K562 (cell line): ENCODE measurements around the gene WNT3. TPM values are rescaled to one million over a fixed set of nuclear protein-coding genes. Genes with fewer than 3 reads are reported as not detected.

Source experiments
- ATAC-seq: fragments of 200-7000 bp; cut with Tn5 transposase; 3 replicates; pipeline ENCODE4 v1.9.1; 2020; ENCODE audit warnings: moderate library complexity
- BruUV-seq: library from RNA; stranded (reverse); fragments of 400-500 nt; replicated peaks from 2 replicates; lab custom pipeline; 2021; lab: Mats Ljungman, UMichigan
- CTCF ChIA-PET: fragments of 300-600 bp; formaldehyde crosslinking; extraction: SDS; loops from one replicate; lab custom pipeline; 2021; ENCODE audit warnings: low intra/inter-chr PET ratio; lab: Yijun Ruan, JAX
- POLR2A ChIA-PET: fragments of 300-600, 350-650 bp; sonication (Branson Sonifier 250); formaldehyde crosslinking; extraction: SDS; loops from one replicate; lab custom pipeline; 2021; ENCODE audit warnings: antibody characterized with exemption, inconsistent platforms; lab: Yijun Ruan, JAX
- DNase-seq, 4 experiments: peaks; one replicate each; pipeline versions ENCODE4 v3.0.0 to v3.0.0-alpha.2; 2011 to 2018; ENCODE audit warnings: low spot score in 3 of 4, mixed read lengths in 3 of 4; ENCODE audit errors: extremely low read depth in 1 of 4
- FAIRE-seq: peaks from 2 replicates; lab custom pipeline; 2011; peaks lifted over from hg19 to GRCh38; lab: Jason Lieb, UNC
- H2AFZ ChIP-seq: 2 replicates; pipeline ENCODE4 v1.6.0; 2011; ENCODE audit warnings: low read depth, low read length, control low read depth, inconsistent platforms
- H3K27ac ChIP-seq: fragments of 200-600 bp; 3 replicates; pipeline ENCODE4 v1.8.0; 2011; ENCODE audit warnings: low read depth, mild to moderate bottlenecking, control low read depth, inconsistent platforms, low read length, moderate library complexity, mixed read lengths; ENCODE audit errors: extremely low read depth
- H3K27me3 ChIP-seq, 2 experiments: fragments of 300-600 bp in 1 of 2; 2 replicates in 1 of 2; 3 replicates in 1 of 2; pipeline versions ENCODE4 v1.6.0 to v1.8.0; 2011; ENCODE audit warnings: inconsistent platforms in 2 of 2, low read length in 2 of 2, mild to moderate bottlenecking in 1 of 2, mixed read lengths in 1 of 2, moderate library complexity in 1 of 2; ENCODE audit not compliant: control insufficient read depth in 2 of 2, insufficient read depth in 2 of 2
- H3K36me3 ChIP-seq: fragments of 300-600 bp; 3 replicates; pipeline ENCODE4 v1.8.0; 2011; ENCODE audit warnings: mild to moderate bottlenecking, low read length, inconsistent platforms; ENCODE audit not compliant: control insufficient read depth, insufficient read depth
- H3K4me1 ChIP-seq, 2 experiments: fragments of 200-600 bp in 1 of 2; replicated peaks in 1 of 2; 2 replicates in 1 of 2; 3 replicates in 1 of 2; pipeline versions ENCODE4 v1.5.1 to v1.8.0; 2011; ENCODE audit warnings: inconsistent platforms in 2 of 2, low read length in 2 of 2, mild to moderate bottlenecking in 1 of 2, mixed read lengths in 1 of 2, moderate library complexity in 1 of 2; ENCODE audit not compliant: control insufficient read depth in 2 of 2, insufficient read depth in 2 of 2
- H3K4me2 ChIP-seq: 2 replicates; pipeline ENCODE4 v1.6.1; 2011; ENCODE audit warnings: low read length, control low read depth, inconsistent platforms, mixed read lengths; ENCODE audit not compliant: insufficient read depth
- H3K4me3 ChIP-seq: fragments of 200-600 bp; sonication (generic), shearing (Covaris generic); 2 replicates; pipeline ENCODE4 v1.5.1; 2016; ENCODE audit warnings: control low read depth, inconsistent platforms
- H3K79me2 ChIP-seq: fragments of 200-600 bp; 3 replicates; pipeline ENCODE4 v1.8.0; 2011; ENCODE audit warnings: low read length, inconsistent platforms; ENCODE audit not compliant: control insufficient read depth, insufficient read depth
- H3K9ac ChIP-seq, 2 experiments: 2 replicates each; pipeline versions ENCODE4 v1.6.0 to v1.6.1; 2011; ENCODE audit warnings: low read depth in 2 of 2, low read length in 2 of 2, control low read depth in 1 of 2, inconsistent platforms in 1 of 2, mild to moderate bottlenecking in 1 of 2, mixed read lengths in 1 of 2; ENCODE audit not compliant: insufficient read depth in 1 of 2
- H3K9me1 ChIP-seq: one replicate; pipeline ENCODE4 v1.6.0; 2011; ENCODE audit warnings: inconsistent platforms, mild to moderate bottlenecking, low read length, moderate library complexity; ENCODE audit not compliant: control insufficient read depth, insufficient read depth
- H3K9me3 ChIP-seq: replicated peaks from 2 replicates; pipeline ENCODE4 v1.5.1; 2011; ENCODE audit warnings: low read depth, low read length, inconsistent platforms; ENCODE audit not compliant: control insufficient read depth, insufficient read depth
- H4K20me1 ChIP-seq: replicated peaks from 2 replicates; pipeline ENCODE4 v1.6.1; 2011; ENCODE audit warnings: low read length, inconsistent platforms, mixed read lengths; ENCODE audit not compliant: control insufficient read depth, insufficient read depth
- BRF2 ChIP-seq: IDR thresholded peaks from 3 replicates; pipeline ENCODE4 v1.6.1; 2011; ENCODE audit warnings: borderline replicate concordance, mild to moderate bottlenecking; ENCODE audit not compliant: insufficient read length, insufficient read depth
- CHD4 ChIP-seq: fragments of 200-600 bp; sonication (generic); IDR thresholded peaks from 3 replicates; pipeline ENCODE4 v1.6.1; 2012; ENCODE audit warnings: low read depth, mild to moderate bottlenecking, mixed read lengths, low read length, inconsistent platforms; ENCODE audit not compliant: insufficient read depth, insufficient replicate concordance, poor library complexity, severe bottlenecking
- CTCF ChIP-seq, 3 experiments: IDR thresholded peaks in 2 of 3; conservative IDR thresholded peaks in 1 of 3; 2 replicates each; pipeline ENCODE4 v1.5.1; 2011 to 2012; ENCODE audit warnings: low read length in 3 of 3, mild to moderate bottlenecking in 3 of 3, control low read depth in 2 of 3, improper control_type of control experiment in 1 of 3, inconsistent platforms in 1 of 3, low read depth in 1 of 3, mixed read lengths in 1 of 3, moderate library complexity in 1 of 3; ENCODE audit not compliant: insufficient read depth in 2 of 3
- DDX20 ChIP-seq: fragments of 450-650 bp; IDR thresholded peaks from 2 replicates; pipeline ENCODE4 v1.6.1; 2016; ENCODE audit warnings: missing genetic modification characterization, low read depth, mild to moderate bottlenecking, missing compliant biosample characterization, moderate library complexity
- GABPB1 ChIP-seq: sonication (generic); formaldehyde crosslinking; IDR thresholded peaks from 2 replicates; pipeline ENCODE4 v1.8.0; 2022; ENCODE audit warnings: mild to moderate bottlenecking, missing genetic modification reagents
- JUN ChIP-seq, 2 experiments: sonication (generic) in 1 of 2; formaldehyde crosslinking in 1 of 2; IDR thresholded peaks; 2 replicates each; pipeline versions ENCODE4 v1.6.1 to v1.8.0; 2012 to 2022; ENCODE audit warnings: borderline replicate concordance in 2 of 2, mild to moderate bottlenecking in 2 of 2, improper control_type of control experiment in 1 of 2, low read depth in 1 of 2, low read length in 1 of 2, missing genetic modification reagents in 1 of 2
- KDM1A ChIP-seq, 2 experiments: fragments of 450-650 bp; IDR thresholded peaks; 2 replicates each; pipeline ENCODE4 v1.6.1; 2016; ENCODE audit warnings: mild to moderate bottlenecking in 2 of 2
- NR2C2 ChIP-seq, 2 experiments: fragments of 200-800 bp in 1 of 2; sonication (Bioruptor generic) in 1 of 2; sonication (generic) in 1 of 2; formaldehyde crosslinking in 1 of 2; IDR thresholded peaks; 2 replicates each; pipeline versions ENCODE4 v1.6.1 to v1.8.0; 2016 to 2022; ENCODE audit warnings: mild to moderate bottlenecking in 1 of 2, missing compliant biosample characterization in 1 of 2, missing genetic modification characterization in 1 of 2, missing genetic modification reagents in 1 of 2
- RBM25 ChIP-seq: fragments of 200-400 bp; formaldehyde crosslinking; IDR thresholded peaks from 2 replicates; pipeline ENCODE4 v1.6.1; 2018; ENCODE audit warnings: low read length, low read depth, moderate library complexity; ENCODE audit not compliant: severe bottlenecking
- RNF2 ChIP-seq: sonication (generic); IDR thresholded peaks from 2 replicates; pipeline ENCODE4 v1.6.1; 2016
- RNF219 ChIP-seq: fragments of 250-450 bp; sonication (Bioruptor Pico); IDR thresholded peaks from 2 replicates; pipeline ENCODE4 v1.5.0; 2022; ENCODE audit warnings: mild to moderate bottlenecking
- SREBF2 ChIP-seq: sonication (generic); formaldehyde crosslinking; IDR thresholded peaks from 2 replicates; pipeline ENCODE4 v1.4.0; 2020; ENCODE audit warnings: mild to moderate bottlenecking, missing genetic modification reagents
- TAF7 ChIP-seq: fragments of 450-650 bp; IDR thresholded peaks from 2 replicates; pipeline ENCODE4 v1.6.1; 2016; ENCODE audit warnings: missing genetic modification characterization, missing compliant biosample characterization
- ZBTB8A ChIP-seq: fragments of 450-650 bp; IDR thresholded peaks from 2 replicates; pipeline ENCODE4 v1.6.1; 2018; ENCODE audit warnings: mild to moderate bottlenecking, moderate library complexity; ENCODE audit not compliant: partially characterized antibody
- ZNF121 ChIP-seq: sonication (generic); formaldehyde crosslinking; conservative IDR thresholded peaks from 2 replicates; pipeline ENCODE4 v1.8.0; 2022; ENCODE audit warnings: missing genetic modification reagents
- ZNF197 ChIP-seq: fragments of 200-800 bp; sonication (Bioruptor generic); IDR thresholded peaks from 2 replicates; pipeline ENCODE4 v1.6.1; 2016; ENCODE audit warnings: low read depth, missing genetic modification characterization, missing compliant biosample characterization
- WGBS: fragments of 100-300 bp; shearing (Covaris generic); methylation state at CpG from one replicate; pipeline ENCODE4 v1.1.6; 2016; ENCODE audit warnings: low coverage, mixed read lengths; ENCODE audit not compliant: insufficient coverage; ENCODE audit errors: missing lambda C conversion rate; 5-methylcytosine and 5-hydroxymethylcytosine counted together
- in situ Hi-C: fragments of 300-500 bp; cut with MboI; formaldehyde crosslinking; loops from 4 replicates; pipeline ENCODE4 v1.15.0; 2018; ENCODE audit warnings: inconsistent platforms, mixed read lengths
- intact Hi-C: fragments of 100-400 bp; cut with micrococcal nuclease; formaldehyde crosslinking; loops from 2 replicates; pipeline ENCODE4 v1.14.2; 2022
- polyA plus RNA-seq, 8 experiments: library from polyadenylated mRNA; depleted of rRNA in 4 of 8; stranded (reverse) in 5 of 8; unstranded in 3 of 8; fragments of >200 nt; fragmentation: Nextera tagmentation in 2 of 8; fragmentation: Illumina TruSeq in 1 of 8; extraction: Ambion mirVana in 2 of 8; extraction: Trizol in 1 of 8; gene quantifications; 2 replicates each; pipeline versions ENCODE4 v1.2.1 to v1.2.3, GENCODE V29; 2011 to 2014; ENCODE audit warnings: inconsistent platforms in 1 of 8, missing spikeins in 1 of 8
- total RNA-seq, 7 experiments: library from RNA; depleted of rRNA in 6 of 7; stranded (reverse); fragments of >200 nt in 6 of 7; fragmentation: Illumina TruSeq in 2 of 7; extraction: Trizol in 2 of 7; gene quantifications; 2 replicates each; pipeline versions ENCODE4 v1.2.1 to v1.2.3, GENCODE V29; 2011 to 2021; ENCODE audit warnings: low replicate concordance in 1 of 7

WNT3 gene
- total and polyA plus RNA-seq, 9 of the 15 experiments (the other 6 are each of a cell fraction or from before 2014, with no cell fraction given) = 1.5 to 6.1 (median 3.3) TPM

GRCh38 chr17:46805771-46806170 lies 12.7 kb downstream of the WNT3 start:
- no peaks in the 10 kb centered on the region for H3K36me3 ChIP-seq
- H3K9ac ChIP-seq = no peak overlapping the region
- no peak overlapping the region for H3K4me3 ChIP-seq
- intact Hi-C loops = no loop called here
- no peak overlapping the region for H2AFZ ChIP-seq
- no peak overlapping the region for H3K27ac ChIP-seq
- no peak overlapping the region for H3K4me2 ChIP-seq
- POLR2A ChIA-PET = no interaction called here
- DNase-seq (no peak), ATAC-seq (no peak), FAIRE-seq (no peak)
- no peaks in the 10 kb centered on the region for H3K79me2 ChIP-seq
- CTCF ChIA-PET = no interaction called here
- no peaks in the 10 kb centered on the region for H3K27me3 ChIP-seq
- H4K20me1 ChIP-seq = no peaks in the 10 kb centered on the region
- BruUV-seq = no TSS peak
- in situ Hi-C loops = loop anchor here (25.0 kb wide), 1 partner anchor 1218 kb away; no protein-coding TSS in a partner anchor
- no peaks in the 10 kb centered on the region for H3K9me3 ChIP-seq
- no peaks in the 10 kb centered on the region for H3K9me1 ChIP-seq
- H3K4me1 ChIP-seq = peaks cover 14 to 29% of the 10 kb centered on the region in 2 experiments; a peak in 4 of 5 replicates
- 74% methylated on average over 6 of the region's 6 CpGs for WGBS
- no peak for TF ChIP-seq SREBF2 (CRISPR knock-in tag)
- no peak for TF ChIP-seq RNF2
- no peak for TF ChIP-seq NR2C2 (CRISPR knock-in tag; IDR thresholded peaks at IDR 0.05)
- TF ChIP-seq NR2C2 (tag; IDR thresholded peaks at IDR 0.05) = no peak
- TF ChIP-seq KDM1A (IDR thresholded peaks at IDR 0.05) = 0 out of 4 replicates have a peak, but pooled peaks of 1 of the 2 experiments have one; percentile 40
- TF ChIP-seq DDX20 (tag) = no peak
- no peak for TF ChIP-seq BRF2
- peak; percentile 60 for TF ChIP-seq RBM25
- TF ChIP-seq TAF7 = no peak
- no peak for TF ChIP-seq ZNF197 (CRISPR knock-in tag)
- no peak for TF ChIP-seq CHD4
- no peak for TF ChIP-seq CTCF (IDR thresholded peaks at IDR 0.05 in 2 of 3, conservative IDR thresholded peaks at IDR 0.05 in 1 of 3; ENCODE audit: insufficient read depth in 2 of 3, low read depth in 1 of 3, low read length in 3 of 3)
- TF ChIP-seq ZNF121 (CRISPR knock-in tag) = 0 out of 2 replicates have a peak, but pooled peaks have one; percentile 2
- no peak for TF ChIP-seq JUN (IDR thresholded peaks at IDR 0.05; ENCODE audit: borderline replicate concordance, low read depth, low read length)
- TF ChIP-seq JUN (CRISPR knock-in tag; IDR thresholded peaks at IDR 0.05; ENCODE audit: borderline replicate concordance) = no peak
- TF ChIP-seq ZBTB8A = no peak
- no peak for TF ChIP-seq RNF219
- TF ChIP-seq GABPB1 (CRISPR knock-in tag) = no peak
